ENCODE data around the gene LILRB4. TPM values are rescaled to one million over a fixed set of nuclear protein-coding genes. Genes with fewer than 3 reads are reported as not detected.
A peak's percentile ranks its signal among the peaks of the same experiment; 100 is the strongest.

The LILRB4 gene
- total and polyA plus RNA-seq, 9 of the 15 experiments (the other 6 are each of a cell fraction or from before 2014, with no cell fraction given) = not detected

DNA sequence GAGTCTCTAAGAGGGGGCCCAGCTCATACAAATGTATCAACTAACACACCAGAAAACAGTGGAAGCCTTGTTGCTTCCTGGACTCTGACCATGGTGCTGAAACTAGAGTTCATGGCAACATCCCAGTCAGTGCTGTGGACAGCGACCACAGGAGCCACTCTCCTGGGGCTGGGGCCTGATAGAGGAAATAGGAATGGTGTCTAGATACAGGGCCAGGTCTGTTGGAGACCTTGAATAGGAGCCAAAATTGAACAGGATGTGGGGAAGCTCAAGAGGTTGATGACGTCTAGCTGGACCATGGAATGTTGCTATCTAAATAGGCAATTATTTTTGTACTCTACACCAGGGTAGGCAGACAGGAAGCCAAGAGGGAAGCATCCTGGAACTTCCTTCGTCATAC, 21.7 kb downstream of the LILRB4 start (continued):
- TF ChIP-seq NR2C2 (CRISPR knock-in tag; IDR thresholded peaks at IDR 0.05) (peak; percentile 74; the same call in 1 of the 2 replicates), NR2C2 (tag; IDR thresholded peaks at IDR 0.05) (no peak), ERF (CRISPR knock-in tag; IDR thresholded peaks at IDR 0.05) (no peak), RBM25 (IDR thresholded peaks at IDR 0.05; ENCODE audit: low read depth, low read length, severe bottlenecking) (no peak), SMARCC2 (IDR thresholded peaks at IDR 0.05; ENCODE audit: low read depth) (no peak), ZNF766 (CRISPR knock-in tag; conservative IDR thresholded peaks at IDR 0.05) (peak; percentile 93), ZBTB17 (CRISPR knock-in tag; IDR thresholded peaks at IDR 0.05) (no peak), STAT5A (IDR thresholded peaks at IDR 0.05; ENCODE audit: borderline replicate concordance, low read length) (no peak), HLTF (IDR thresholded peaks at IDR 0.05) (no peak), MAZ (CRISPR knock-in tag; conservative IDR thresholded peaks at IDR 0.05 in 1 of 2, IDR thresholded peaks at IDR 0.05 in 1 of 2) (peak; percentile 37 to 92; a peak in 3 of 4 replicates), ZNF445 (CRISPR knock-in tag; IDR thresholded peaks at IDR 0.05; ENCODE audit: low read depth) (no peak), ZNF589 (CRISPR knock-in tag; IDR thresholded peaks at IDR 0.05; ENCODE audit: low read depth) (0 out of 2 replicates have a peak, but pooled peaks have one; percentile 69), SRF (CRISPR knock-in tag; IDR thresholded peaks at IDR 0.05) (peak in 1 of 2 experiments; percentile 89; a peak in 2 of 4 replicates), ZNF232 (CRISPR knock-in tag; IDR thresholded peaks at IDR 0.05) (peak; percentile 94), HNRNPH1 (optimal IDR thresholded peaks at IDR 0.05; ENCODE audit: low read depth, low read length) (no peak), TGIF2 (CRISPR knock-in tag; IDR thresholded peaks at IDR 0.05) (peak; percentile 90), PHF20 (IDR thresholded peaks at IDR 0.05; ENCODE audit: partially characterized antibody) (no peak)
- TF ChIP-seq, protein P1, sequence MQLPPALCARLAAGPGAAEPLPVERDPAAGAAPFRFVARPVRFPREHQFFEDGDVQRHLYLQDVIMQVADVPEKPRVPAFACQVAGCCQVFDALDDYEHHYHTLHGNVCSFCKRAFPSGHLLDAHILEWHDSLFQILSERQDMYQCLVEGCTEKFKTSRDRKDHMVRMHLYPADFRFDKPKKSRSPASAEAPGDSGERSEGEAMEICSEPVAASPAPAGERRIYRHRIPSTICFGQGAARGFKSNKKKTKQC (CRISPR knock-in tag; IDR thresholded peaks at IDR 0.05) = peak; percentile 98
- TF ChIP-seq, protein P2, sequence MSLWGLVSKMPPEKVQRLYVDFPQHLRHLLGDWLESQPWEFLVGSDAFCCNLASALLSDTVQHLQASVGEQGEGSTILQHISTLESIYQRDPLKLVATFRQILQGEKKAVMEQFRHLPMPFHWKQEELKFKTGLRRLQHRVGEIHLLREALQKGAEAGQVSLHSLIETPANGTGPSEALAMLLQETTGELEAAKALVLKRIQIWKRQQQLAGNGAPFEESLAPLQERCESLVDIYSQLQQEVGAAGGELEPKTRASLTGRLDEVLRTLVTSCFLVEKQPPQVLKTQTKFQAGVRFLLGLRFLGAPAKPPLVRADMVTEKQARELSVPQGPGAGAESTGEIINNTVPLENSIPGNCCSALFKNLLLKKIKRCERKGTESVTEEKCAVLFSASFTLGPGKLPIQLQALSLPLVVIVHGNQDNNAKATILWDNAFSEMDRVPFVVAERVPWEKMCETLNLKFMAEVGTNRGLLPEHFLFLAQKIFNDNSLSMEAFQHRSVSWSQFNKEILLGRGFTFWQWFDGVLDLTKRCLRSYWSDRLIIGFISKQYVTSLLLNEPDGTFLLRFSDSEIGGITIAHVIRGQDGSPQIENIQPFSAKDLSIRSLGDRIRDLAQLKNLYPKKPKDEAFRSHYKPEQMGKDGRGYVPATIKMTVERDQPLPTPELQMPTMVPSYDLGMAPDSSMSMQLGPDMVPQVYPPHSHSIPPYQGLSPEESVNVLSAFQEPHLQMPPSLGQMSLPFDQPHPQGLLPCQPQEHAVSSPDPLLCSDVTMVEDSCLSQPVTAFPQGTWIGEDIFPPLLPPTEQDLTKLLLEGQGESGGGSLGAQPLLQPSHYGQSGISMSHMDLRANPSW (CRISPR knock-in tag; IDR thresholded peaks at IDR 0.05) = no peak
- TF ChIP-seq, protein P3, sequence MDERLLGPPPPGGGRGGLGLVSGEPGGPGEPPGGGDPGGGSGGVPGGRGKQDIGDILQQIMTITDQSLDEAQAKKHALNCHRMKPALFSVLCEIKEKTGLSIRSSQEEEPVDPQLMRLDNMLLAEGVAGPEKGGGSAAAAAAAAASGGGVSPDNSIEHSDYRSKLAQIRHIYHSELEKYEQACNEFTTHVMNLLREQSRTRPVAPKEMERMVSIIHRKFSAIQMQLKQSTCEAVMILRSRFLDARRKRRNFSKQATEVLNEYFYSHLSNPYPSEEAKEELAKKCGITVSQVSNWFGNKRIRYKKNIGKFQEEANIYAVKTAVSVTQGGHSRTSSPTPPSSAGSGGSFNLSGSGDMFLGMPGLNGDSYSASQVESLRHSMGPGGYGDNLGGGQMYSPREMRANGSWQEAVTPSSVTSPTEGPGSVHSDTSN (CRISPR knock-in tag; IDR thresholded peaks at IDR 0.05; ENCODE audit: low read depth) = peak; percentile 19; the same call in 1 of the 2 replicates
- TF ChIP-seq, protein P3 (tag; conservative IDR thresholded peaks at IDR 0.05; ENCODE audit: low read depth) = no peak

Measured in K562 (cell line).